GM12801 (cell line): ENCODE measurements around the gene CCDC92B.

Experiments
- TF ChIP-seq, protein P1 (sequence below): IDR thresholded peaks from one replicate; pipeline ENCODE4 v1.5.1; 2011; ENCODE audit warnings: control low read depth; ENCODE audit not compliant: insufficient read length; ENCODE audit errors: extremely low read depth

The CCDC92B gene

GRCh38 chr17:2704031-2704889 lies 45.2 kb downstream of the CCDC92B start:
- TF ChIP-seq, protein P1, sequence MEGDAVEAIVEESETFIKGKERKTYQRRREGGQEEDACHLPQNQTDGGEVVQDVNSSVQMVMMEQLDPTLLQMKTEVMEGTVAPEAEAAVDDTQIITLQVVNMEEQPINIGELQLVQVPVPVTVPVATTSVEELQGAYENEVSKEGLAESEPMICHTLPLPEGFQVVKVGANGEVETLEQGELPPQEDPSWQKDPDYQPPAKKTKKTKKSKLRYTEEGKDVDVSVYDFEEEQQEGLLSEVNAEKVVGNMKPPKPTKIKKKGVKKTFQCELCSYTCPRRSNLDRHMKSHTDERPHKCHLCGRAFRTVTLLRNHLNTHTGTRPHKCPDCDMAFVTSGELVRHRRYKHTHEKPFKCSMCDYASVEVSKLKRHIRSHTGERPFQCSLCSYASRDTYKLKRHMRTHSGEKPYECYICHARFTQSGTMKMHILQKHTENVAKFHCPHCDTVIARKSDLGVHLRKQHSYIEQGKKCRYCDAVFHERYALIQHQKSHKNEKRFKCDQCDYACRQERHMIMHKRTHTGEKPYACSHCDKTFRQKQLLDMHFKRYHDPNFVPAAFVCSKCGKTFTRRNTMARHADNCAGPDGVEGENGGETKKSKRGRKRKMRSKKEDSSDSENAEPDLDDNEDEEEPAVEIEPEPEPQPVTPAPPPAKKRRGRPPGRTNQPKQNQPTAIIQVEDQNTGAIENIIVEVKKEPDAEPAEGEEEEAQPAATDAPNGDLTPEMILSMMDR: no peak

DNA sequence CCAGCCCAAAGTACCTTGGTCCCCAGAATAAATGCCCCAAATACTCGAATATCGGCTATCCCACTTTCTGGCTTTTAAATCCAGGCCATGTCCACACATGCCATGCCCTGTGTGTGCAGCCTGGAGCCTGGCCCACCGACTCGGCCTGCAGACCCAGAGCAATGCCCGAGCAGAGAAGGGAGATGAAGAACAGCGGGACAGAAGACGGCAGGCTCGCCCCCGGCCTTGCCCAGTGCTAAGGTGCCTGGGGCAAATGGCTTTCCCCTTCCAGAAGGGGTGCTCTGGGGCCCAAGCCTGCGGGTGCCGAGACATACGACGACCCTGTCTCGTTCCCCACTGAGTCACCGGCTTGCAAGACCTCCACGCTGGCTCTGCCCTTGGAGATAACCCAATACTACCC lies 45.8 kb downstream of the CCDC92B start:
- TF ChIP-seq, protein P1: no peak

DNA sequence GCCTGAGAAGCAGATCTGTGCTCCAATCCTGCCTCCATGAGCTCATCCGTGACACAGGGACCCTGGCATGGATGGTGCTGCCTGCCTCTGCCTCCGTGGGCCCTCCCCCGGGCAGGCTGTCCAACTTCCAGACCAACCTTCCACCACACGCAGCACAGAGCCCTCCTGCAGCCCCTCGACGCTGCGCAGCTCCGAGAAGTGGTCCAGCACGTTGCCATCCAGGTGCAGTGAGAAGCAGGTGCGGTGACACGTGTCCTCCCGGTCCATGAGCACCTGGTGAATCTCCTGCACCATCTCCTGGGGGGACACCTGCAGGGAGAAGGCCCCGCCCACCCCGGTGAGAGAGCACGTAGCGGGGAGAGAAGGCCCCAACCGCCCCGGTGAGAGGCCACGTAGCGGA lies 46.3 kb downstream of the CCDC92B start:
- TF ChIP-seq, protein P1: no peak

DNA sequence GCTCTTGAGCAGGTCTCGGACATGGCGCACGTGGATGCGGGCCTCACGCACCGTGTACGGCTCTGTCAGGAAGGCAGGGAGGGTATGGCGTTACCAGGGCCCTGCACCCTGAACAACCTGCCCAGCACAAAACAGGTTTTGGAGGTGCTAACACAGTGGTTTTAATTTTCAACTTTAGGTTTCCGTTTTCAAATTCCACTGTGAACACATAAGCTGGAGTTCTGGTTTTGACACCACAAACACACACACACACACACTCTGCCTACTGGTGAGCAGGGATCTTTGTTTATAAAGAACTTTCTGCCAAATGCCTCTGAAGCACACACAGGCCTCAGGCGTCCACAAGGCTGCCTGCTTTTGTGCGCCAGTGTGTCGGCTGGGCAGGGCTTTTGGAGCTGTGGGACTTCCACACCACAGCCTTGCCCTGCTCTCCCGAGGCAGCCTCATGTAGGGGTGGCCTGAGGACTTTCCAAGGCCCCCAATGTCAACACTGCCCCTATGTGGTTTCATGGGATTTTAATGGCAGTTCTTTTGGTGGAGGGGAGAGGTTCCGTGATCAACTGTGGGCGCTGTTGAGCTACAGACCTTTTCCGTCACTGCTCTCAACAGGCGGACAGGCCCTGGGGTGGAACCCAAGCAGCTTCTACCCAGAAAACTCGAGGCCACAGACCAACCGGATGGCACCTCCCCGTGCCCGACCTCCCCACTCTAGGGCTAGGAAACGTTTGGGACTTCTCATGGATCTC lies 47.3 kb downstream of the CCDC92B start:
- TF ChIP-seq, protein P1: no peak

GRCh38 chr17:2701161-2701995 lies 48.1 kb downstream of the CCDC92B start:
- TF ChIP-seq, protein P1: no peak

DNA sequence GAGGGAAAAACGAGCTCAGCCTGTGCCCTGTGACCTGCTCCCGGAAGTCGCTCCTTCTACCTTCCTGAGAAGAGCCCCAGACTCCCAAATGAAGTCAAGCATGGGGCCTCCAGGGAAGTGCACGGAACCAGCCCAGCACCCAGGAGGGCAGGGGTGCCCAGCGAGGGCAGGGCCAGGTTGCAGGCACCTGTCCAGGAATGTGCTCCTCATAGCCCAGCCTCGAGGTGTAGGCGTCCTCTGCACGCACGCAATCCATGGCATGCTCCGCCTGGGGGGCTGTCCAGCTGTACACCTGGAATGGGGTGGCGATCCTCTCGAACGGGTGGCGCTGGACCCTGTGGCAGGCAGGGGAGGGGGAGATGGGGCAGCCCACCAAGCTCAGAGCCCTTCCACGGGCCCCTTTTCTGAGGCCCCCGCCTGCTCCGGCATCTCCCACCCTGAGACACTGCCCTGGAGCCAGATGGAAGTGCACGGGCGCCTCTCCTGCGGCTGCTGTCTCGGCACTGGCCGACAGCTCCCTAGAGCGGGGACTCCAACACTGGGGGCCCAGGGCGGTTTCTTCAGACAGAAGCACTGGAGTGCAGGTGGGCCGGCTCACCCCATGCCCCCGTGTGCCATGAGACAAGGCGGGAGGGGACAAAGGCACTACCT lies 48.8 kb downstream of the CCDC92B start:
- TF ChIP-seq, protein P1: no peak
